Stomach (tissue), 9 donors: ENCODE data around the gene PPP1R12B. TPM values are rescaled to one million over a fixed set of nuclear protein-coding genes. Genes with fewer than 3 reads are reported as not detected.
"Not testable (repeated sequence)": the region's sequence is repeated elsewhere in the genome, so short reads cannot be mapped to it uniquely, and the experiment has no call there.

Experiments used
- DNase-seq, 2 donors: peaks; one replicate each; pipeline versions ENCODE4 v3.0.0 to v3.0.0-alpha.2; 2013 to 2019
- H3K27ac ChIP-seq, 5 donors: fragments of 200-600 bp in 4 of 5; sonication (generic) in 4 of 5; one replicate each; pipeline ENCODE4 v1.5.1; 2013 to 2019; ENCODE audit warnings: mild to moderate bottlenecking in 1 of 5, moderate library complexity in 1 of 5
- H3K27me3 ChIP-seq, 3 donors: fragments of 200-600 bp; sonication (generic); one replicate each; pipeline ENCODE4 v1.5.1; 2017 to 2019; ENCODE audit warnings: mixed run types in 1 of 3
- H3K36me3 ChIP-seq, 4 donors: fragments of 200-600 bp; sonication (generic); 1 replicate in 3 of 4; 2 replicates in 1 of 4; pipeline ENCODE4 v1.5.1; 2016 to 2019
- H3K4me1 ChIP-seq, 4 donors: fragments of 200-600 bp; sonication (generic); one replicate each; pipeline ENCODE4 v1.5.1; 2016 to 2019
- H3K4me3 ChIP-seq, 4 donors: fragments of 200-600 bp; sonication (generic) in 3 of 4; one replicate each; pipeline ENCODE4 v1.5.1; 2016 to 2019; ENCODE audit warnings: mild to moderate bottlenecking in 1 of 4
- H3K9me3 ChIP-seq, 4 donors: fragments of 200-600 bp; sonication (generic); one replicate each; pipeline ENCODE4 v1.5.1; 2016 to 2019
- EP300 ChIP-seq: sonication (generic); formaldehyde crosslinking; IDR thresholded peaks from one replicate; pipeline ENCODE4 v1.6.1; 2017; ENCODE audit warnings: antibody characterized with exemption
- POLR2A ChIP-seq, 4 donors: fragments of 450-650 bp; IDR thresholded peaks; one replicate each; pipeline ENCODE4 v1.6.1; 2016; ENCODE audit warnings: antibody characterized with exemption in 4 of 4, control low read depth in 2 of 4, mild to moderate bottlenecking in 1 of 4, moderate library complexity in 1 of 4
- POLR2AphosphoS5 ChIP-seq, 3 donors: sonication (generic); formaldehyde crosslinking; IDR thresholded peaks; one replicate each; pipeline ENCODE4 v1.6.1; 2016; ENCODE audit warnings: antibody characterized with exemption in 3 of 3
- WGBS, 5 donors: extraction: QIAGEN DNeasy Blood & Tissue Kit in 3 of 5; methylation state at CpG; one replicate each; pipeline versions ENCODE4 v1.1.5 to v1.1.7; 2013 to 2018; 5-methylcytosine and 5-hydroxymethylcytosine counted together
- intact Hi-C: fragments of 100-400 bp; cut with DNase I; formaldehyde crosslinking; loops from one replicate; pipeline ENCODE4 v1.15.1; 2023; ENCODE audit warnings: low total_unique reads
- polyA plus RNA-seq, 3 donors: library from polyadenylated mRNA; stranded (reverse); fragments of 200-250 nt; gene quantifications; one replicate each; pipeline ENCODE4 v1.2.3, GENCODE V29; 2013
- total RNA-seq, 5 donors: library from RNA; depleted of rRNA; stranded (reverse); fragments of >200 nt; gene quantifications; one replicate each; pipeline versions ENCODE4 v1.1.0 to v1.2.3, GENCODE V29; 2014 to 2016
- TF ChIP-seq, protein P1 (sequence below), 7 experiments: fragments of 450-650 bp in 4 of 7; fragments of 200-600 bp in 3 of 7; sonication (generic) in 3 of 7; IDR thresholded peaks; one replicate each; pipeline ENCODE4 v1.5.1; 2016 to 2019; ENCODE audit warnings: antibody characterized with exemption in 7 of 7, control low read depth in 2 of 7, mild to moderate bottlenecking in 1 of 7
- donor health status: healthy with polysubstance abuse.
- donor health status: Bipolar disorder and iron deficiency.
- donor health status: healthy.

Gene PPP1R12B
- total and polyA plus RNA-seq, 8 donors: 9.7 to 352 (median 96.0) TPM

GRCh38 chr1:202416641-202417040 is 68.1 kb downstream of the PPP1R12B start:
- Histone ChIP-seq H3K27me3 (no peaks in the 10 kb centered on the region), H3K4me1 (peaks cover 0 to 40% (median 12%) of the 10 kb centered on the region in 4 donors), H3K4me3 (no peak overlapping the region), H3K36me3 (no peaks in the 10 kb centered on the region), H3K9me3 (no peaks in the 10 kb centered on the region), H3K27ac (no peak overlapping the region)
- 47 to 78% (median 51%) methylated on average over 1 of the region's 1 CpG for WGBS, 5 donors
- TF ChIP-seq POLR2A (IDR thresholded peaks at IDR 0.05) (no peak), POLR2AphosphoS5 (IDR thresholded peaks at IDR 0.05) (no peak), EP300 (no peak)
- TF ChIP-seq, protein P1, sequence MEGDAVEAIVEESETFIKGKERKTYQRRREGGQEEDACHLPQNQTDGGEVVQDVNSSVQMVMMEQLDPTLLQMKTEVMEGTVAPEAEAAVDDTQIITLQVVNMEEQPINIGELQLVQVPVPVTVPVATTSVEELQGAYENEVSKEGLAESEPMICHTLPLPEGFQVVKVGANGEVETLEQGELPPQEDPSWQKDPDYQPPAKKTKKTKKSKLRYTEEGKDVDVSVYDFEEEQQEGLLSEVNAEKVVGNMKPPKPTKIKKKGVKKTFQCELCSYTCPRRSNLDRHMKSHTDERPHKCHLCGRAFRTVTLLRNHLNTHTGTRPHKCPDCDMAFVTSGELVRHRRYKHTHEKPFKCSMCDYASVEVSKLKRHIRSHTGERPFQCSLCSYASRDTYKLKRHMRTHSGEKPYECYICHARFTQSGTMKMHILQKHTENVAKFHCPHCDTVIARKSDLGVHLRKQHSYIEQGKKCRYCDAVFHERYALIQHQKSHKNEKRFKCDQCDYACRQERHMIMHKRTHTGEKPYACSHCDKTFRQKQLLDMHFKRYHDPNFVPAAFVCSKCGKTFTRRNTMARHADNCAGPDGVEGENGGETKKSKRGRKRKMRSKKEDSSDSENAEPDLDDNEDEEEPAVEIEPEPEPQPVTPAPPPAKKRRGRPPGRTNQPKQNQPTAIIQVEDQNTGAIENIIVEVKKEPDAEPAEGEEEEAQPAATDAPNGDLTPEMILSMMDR (IDR thresholded peaks at IDR 0.05): no peak
- peak in 1 of 2 donors; percentile 22 for DNase-seq
- intact Hi-C loops: no loop called here

GRCh38 chr1:202417141-202417540 is 68.6 kb downstream of the PPP1R12B start:
- intact Hi-C loops, DNase-seq, H3K27me3 ChIP-seq, H3K36me3 ChIP-seq, H3K4me3 ChIP-seq, H3K9me3 ChIP-seq, H3K27ac ChIP-seq: not testable (repeated sequence)
- 75 to 78% (median 77%) methylated on average over 4 of the region's 4 CpGs for WGBS, 5 donors
- peaks cover 0 to 35% (median 11%) of the 10 kb centered on the region in 4 donors for H3K4me1 ChIP-seq

DNA sequence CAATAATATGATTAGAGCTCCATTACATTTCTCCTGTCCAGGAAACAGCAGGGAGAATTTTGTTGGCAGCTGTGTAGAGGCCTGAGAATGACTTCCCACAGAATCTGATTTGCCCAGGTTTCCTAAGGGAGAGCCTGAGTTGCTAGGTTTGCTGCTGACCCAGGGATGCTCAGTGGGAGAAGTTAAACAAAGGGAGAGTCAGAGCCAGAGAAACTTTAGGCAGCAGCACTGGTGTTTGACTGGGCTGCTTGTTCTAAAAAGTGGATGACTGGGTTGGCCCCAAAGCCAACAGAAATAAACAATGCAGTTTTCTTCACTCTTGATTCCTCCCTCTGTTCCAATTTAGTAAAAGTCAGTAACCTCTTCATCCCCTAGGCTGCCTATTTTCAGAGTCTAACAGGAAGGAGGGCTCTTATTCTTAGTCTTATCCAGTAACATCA is 69.3 kb downstream of the PPP1R12B start:
- intact Hi-C loops, H3K36me3 ChIP-seq, H3K27me3 ChIP-seq, H3K4me3 ChIP-seq, DNase-seq, H3K9me3 ChIP-seq, H3K27ac ChIP-seq: not testable (repeated sequence)
- H3K4me1 ChIP-seq: peaks cover 0 to 34% (median 11%) of the 10 kb centered on the region in 4 donors

- Histone ChIP-seq H3K36me3 (peaks cover 0 to 17% (median 10%) of the 10 kb centered on the region in 4 donors), H3K4me1 (peaks cover 0 to 34% (median 11%) of the 10 kb centered on the region in 4 donors), H3K27ac (peak overlapping the region in 2 of 5 donors; percentile 28 to 29)
- intact Hi-C loops, H3K9me3 ChIP-seq, H3K27me3 ChIP-seq, H3K4me3 ChIP-seq, DNase-seq: not testable (repeated sequence)
- WGBS, 5 donors: 65 to 87% (median 73%) methylated on average over 3 of the region's 3 CpGs
These were observed 71.2 kb downstream of the PPP1R12B start for GRCh38 chr1:202419731-202420130.

GRCh38 chr1:202420422-202421094 is 72.1 kb downstream of the PPP1R12B start:
- WGBS, 5 donors: 30 to 61% (median 55%) methylated on average over 3 of the region's 3 CpGs
- intact Hi-C loops, H3K4me3 ChIP-seq, H3K27me3 ChIP-seq, H3K9me3 ChIP-seq, DNase-seq: not testable (repeated sequence)
- Histone ChIP-seq H3K36me3 (peaks cover 0 to 17% (median 12%) of the 10 kb centered on the region in 4 donors), H3K27ac (peak overlapping the region in 3 of 5 donors; percentile 13 to 29 (median 28)), H3K4me1 (peaks cover 0 to 34% (median 11%) of the 10 kb centered on the region in 4 donors)

DNA sequence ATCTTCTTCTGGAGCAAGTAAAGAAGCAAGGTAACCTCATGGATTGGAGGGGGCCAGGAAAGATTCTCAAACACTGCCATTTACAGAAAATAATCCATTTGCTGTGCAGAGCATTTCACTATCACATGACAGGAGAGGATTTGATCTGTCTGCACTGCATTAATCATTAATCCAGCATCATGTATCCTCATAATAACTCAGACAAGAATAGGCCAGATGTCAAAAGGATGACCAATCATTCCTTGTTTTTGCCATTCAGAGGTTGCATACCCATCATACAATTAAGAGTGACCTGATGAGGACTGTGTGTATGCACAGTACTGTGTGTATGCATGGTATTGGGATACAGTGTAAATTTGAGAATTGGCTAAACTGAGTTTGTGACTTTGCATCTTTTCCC is 74.2 kb downstream of the PPP1R12B start:
- H3K27ac ChIP-seq, H3K4me3 ChIP-seq, H3K27me3 ChIP-seq, intact Hi-C loops, H3K9me3 ChIP-seq, DNase-seq: not testable (repeated sequence)
- Histone ChIP-seq H3K36me3 (peaks cover 0 to 21% (median 13%) of the 10 kb centered on the region in 4 donors), H3K4me1 (peaks cover 0 to 27% (median 7%) of the 10 kb centered on the region in 4 donors)

- WGBS, 5 donors: 89 to 98% (median 95%) methylated on average over 5 of the region's 5 CpGs
- H3K4me3 ChIP-seq, H3K27ac ChIP-seq, intact Hi-C loops, DNase-seq, H3K9me3 ChIP-seq, H3K27me3 ChIP-seq: not testable (repeated sequence)
- H3K36me3 ChIP-seq: peaks cover 0 to 23% (median 13%) of the 10 kb centered on the region in 4 donors
- H3K4me1 ChIP-seq: peaks cover 0 to 13% (median 3%) of the 10 kb centered on the region in 4 donors
These were observed 75.8 kb downstream of the PPP1R12B start for GRCh38 chr1:202424260-202424659.

DNA sequence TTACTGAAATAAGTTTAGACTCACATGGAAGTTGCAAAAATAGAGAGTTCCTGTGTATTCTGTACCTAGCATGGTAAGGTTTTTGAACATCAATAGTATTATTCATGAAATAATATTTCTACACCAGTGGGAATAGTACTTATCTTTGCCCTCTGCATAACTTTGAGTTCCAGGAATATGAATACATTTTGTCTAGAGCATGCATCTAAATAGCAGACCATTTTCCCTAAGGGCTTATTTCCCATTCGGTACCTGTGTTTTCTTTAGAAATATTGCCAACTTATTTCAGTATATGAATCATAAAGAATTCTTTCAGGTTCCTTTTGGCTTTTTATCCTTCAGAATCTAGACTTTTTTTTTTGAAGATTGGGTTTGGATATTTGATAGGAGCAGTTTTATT is 81.6 kb downstream of the PPP1R12B start:
- DNase-seq, H3K27me3 ChIP-seq, intact Hi-C loops, H3K9me3 ChIP-seq, H3K27ac ChIP-seq, H3K4me3 ChIP-seq: not testable (repeated sequence)
- WGBS, 5 donors: 89 to 96% (median 93%) methylated on average over 1 of the region's 1 CpG
- Histone ChIP-seq H3K4me1 (peaks cover 0 to 18% (median 5%) of the 10 kb centered on the region in 4 donors), H3K36me3 (peaks cover 5 to 45% (median 40%) of the 10 kb centered on the region in 4 donors)

- H3K27me3 ChIP-seq, intact Hi-C loops: not testable (repeated sequence)
These were observed 83.8 kb downstream of the PPP1R12B start for GRCh38 chr1:202432338-202432737.

More at GRCh38 chr1:202432338-202432737, 83.8 kb downstream of the PPP1R12B start:
- Histone ChIP-seq H3K36me3 (peaks cover 5 to 58% (median 52%) of the 10 kb centered on the region in 4 donors), H3K4me1 (peaks cover 0 to 18% (median 5%) of the 10 kb centered on the region in 4 donors), H3K27ac (peak overlapping the region in 1 of 5 donors; percentile 2)
- DNase-seq, H3K4me3 ChIP-seq, H3K9me3 ChIP-seq: not testable (repeated sequence)
- 88 to 97% (median 91%) methylated on average over 2 of the region's 2 CpGs for WGBS, 5 donors
